Endodermal cell (in vitro differentiated cells): ENCODE results near the gene VWC2. TPM values are rescaled to one million over a fixed set of nuclear protein-coding genes. Genes with fewer than 3 reads are reported as not detected.

Experiments used
- DNase-seq: peaks from one replicate; pipeline ENCODE4 v3.0.0-alpha.2; 2017
- H3K27ac ChIP-seq: 2 replicates; pipeline ENCODE4 v1.5.1; 2013; ENCODE audit warnings: mild to moderate bottlenecking, low read depth, low read length, moderate library complexity
- H3K27me3 ChIP-seq: 2 replicates; pipeline ENCODE4 v1.6.1; 2013; ENCODE audit warnings: mild to moderate bottlenecking, low read length, moderate library complexity; ENCODE audit not compliant: insufficient read depth, control insufficient read depth, poor library complexity, severe bottlenecking
- H3K36me3 ChIP-seq: 2 replicates; pipeline ENCODE4 v1.7.0; 2013; ENCODE audit warnings: mild to moderate bottlenecking, low read length, moderate library complexity; ENCODE audit not compliant: control insufficient read depth, insufficient read depth
- H3K4me1 ChIP-seq: one replicate; pipeline ENCODE4 v1.7.0; 2013; ENCODE audit warnings: low read length; ENCODE audit not compliant: control insufficient read depth, insufficient read depth
- H3K4me3 ChIP-seq: 2 replicates; pipeline ENCODE4 v1.5.1; 2013; ENCODE audit warnings: mild to moderate bottlenecking, low read length, moderate library complexity
- H3K9ac ChIP-seq: 2 replicates; pipeline ENCODE4 v1.6.1; 2013; ENCODE audit warnings: mild to moderate bottlenecking, low read length, moderate library complexity; ENCODE audit not compliant: poor library complexity, severe bottlenecking; ENCODE audit errors: extremely low read depth
- H3K9me3 ChIP-seq: 2 replicates; pipeline ENCODE4 v1.6.1; 2013; ENCODE audit warnings: mild to moderate bottlenecking, low read length, moderate library complexity; ENCODE audit not compliant: control insufficient read depth
- H3K27ac Mint-ChIP-seq: 2 replicates; pipeline ENCODE4 v1.8.0; 2020; ENCODE audit warnings: mixed read lengths
- H3K27me3 Mint-ChIP-seq: 2 replicates; pipeline ENCODE4 v1.8.0; 2021; ENCODE audit warnings: mild to moderate bottlenecking, mixed read lengths; ENCODE audit not compliant: insufficient read depth
- H3K36me3 Mint-ChIP-seq: 2 replicates; pipeline ENCODE4 v1.8.0; 2020; ENCODE audit warnings: low read depth, mixed read lengths
- H3K4me1 Mint-ChIP-seq: 2 replicates; pipeline ENCODE4 v1.8.0; 2020; ENCODE audit warnings: mixed read lengths
- H3K4me3 Mint-ChIP-seq: 2 replicates; pipeline ENCODE4 v1.8.0; 2020; ENCODE audit warnings: mild to moderate bottlenecking, moderate library complexity, mixed read lengths
- H3K9me3 Mint-ChIP-seq: 2 replicates; pipeline ENCODE4 v1.8.0; 2020; ENCODE audit warnings: mild to moderate bottlenecking, mixed read lengths
- CTCF ChIP-seq: fragments of 200-600 bp; sonication (generic); conservative IDR thresholded peaks from 2 replicates; pipeline ENCODE4 v1.5.0; 2021; ENCODE audit warnings: antibody characterized with exemption, mild to moderate bottlenecking
- WGBS, 2 experiments: methylation state at CpG; one replicate each; pipeline versions ENCODE4 v1.1.5 to v1.1.7; 2013; ENCODE audit warnings: missing lambda C conversion rate in 2 of 2, mixed read lengths in 1 of 2; ENCODE audit not compliant: insufficient coverage in 1 of 2, insufficient read length in 1 of 2; 5-methylcytosine and 5-hydroxymethylcytosine counted together
- total RNA-seq, 2 donors: library from RNA; stranded (reverse); fragmentation: NEBNext Ultra II Directional in 1 of 2; extraction: Animal tissue kit (Norgen Biotek cat#: 25700) in 1 of 2; gene quantifications; 2 replicates in 1 of 2; 3 replicates in 1 of 2; pipeline ENCODE4 v1.2.1, GENCODE V29; 2021

VWC2 gene
- total RNA-seq, 2 donors from 2014 or later = not detected

- Mint-ChIP-seq H3K4me3 (no peak overlapping the region), H3K27me3 (no peaks in the 10 kb centered on the region), H3K4me1 (peaks cover 3% of the 10 kb centered on the region), H3K27ac (no peak overlapping the region), H3K9me3 (no peaks in the 10 kb centered on the region), H3K36me3 (no peaks in the 10 kb centered on the region)
- WGBS, 2 experiments = 90% methylated on average over 3 of the region's 3 CpGs; no CpG with 5 or more reads in 1 of the 2 experiments
- Histone ChIP-seq H3K27ac (no peak overlapping the region), H3K9ac (no peak overlapping the region), H3K4me1 (no peaks in the 10 kb centered on the region), H3K9me3 (no peaks in the 10 kb centered on the region), H3K36me3 (no peaks in the 10 kb centered on the region), H3K4me3 (no peak overlapping the region), H3K27me3 (no peaks in the 10 kb centered on the region)
- no peak for TF ChIP-seq CTCF
- no peak for DNase-seq
Measured at GRCh38 chr7:49823566-49823965, 50.1 kb downstream of the VWC2 start.

DNA sequence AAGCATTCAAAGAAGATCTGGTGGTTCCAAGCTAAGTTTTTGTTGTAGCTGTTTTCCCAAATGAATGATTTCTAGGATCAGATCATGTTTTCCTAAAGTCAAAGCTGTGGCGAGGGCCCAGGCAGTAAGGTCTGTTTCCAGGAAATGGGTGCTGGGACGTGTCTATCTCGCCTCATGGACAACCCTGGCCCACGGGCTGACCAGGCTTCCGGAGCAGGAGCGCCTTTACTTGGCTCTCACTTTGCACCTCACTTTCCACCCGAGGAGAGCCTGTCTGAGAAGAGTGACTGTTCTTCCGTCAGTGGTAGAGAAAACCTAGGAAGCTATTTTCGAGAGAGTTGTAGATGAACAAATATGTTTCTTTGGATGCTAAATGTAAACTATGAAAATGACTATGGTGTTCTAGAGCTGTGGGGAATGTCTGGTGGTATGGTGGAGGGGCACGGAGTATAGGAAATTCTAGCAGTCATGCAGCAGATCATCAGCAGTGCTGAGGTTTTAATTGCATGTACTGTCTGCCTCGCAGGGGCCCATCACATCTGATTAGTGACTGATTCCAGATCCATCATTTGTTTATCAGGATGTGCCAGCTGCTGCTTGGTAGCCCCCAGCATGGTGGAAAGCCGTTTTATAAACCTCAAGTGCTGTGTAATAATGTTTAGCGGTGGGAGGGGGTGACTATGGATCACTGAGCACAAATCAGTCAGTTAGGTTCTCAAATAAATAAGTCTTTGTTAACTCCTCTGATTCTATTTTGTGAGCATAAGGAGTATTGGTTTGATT is 66.6 kb downstream of the VWC2 start:
- no peaks in the 10 kb centered on the region for H3K27me3 Mint-ChIP-seq
- H3K4me1 Mint-ChIP-seq = no peaks in the 10 kb centered on the region
- Histone ChIP-seq H3K27ac (no peak overlapping the region), H3K9me3 (no peaks in the 10 kb centered on the region), H3K4me3 (no peak overlapping the region), H3K4me1 (no peaks in the 10 kb centered on the region), H3K27me3 (no peaks in the 10 kb centered on the region), H3K36me3 (no peaks in the 10 kb centered on the region), H3K9ac (no peak overlapping the region)
- no peaks in the 10 kb centered on the region for H3K9me3 Mint-ChIP-seq
- 91 to 92% methylated on average over 11 to 13 of the region's 13 CpGs for WGBS, 2 experiments
- no peak overlapping the region for H3K4me3 Mint-ChIP-seq
- H3K27ac Mint-ChIP-seq = no peak overlapping the region
- no peak for TF ChIP-seq CTCF
- no peaks in the 10 kb centered on the region for H3K36me3 Mint-ChIP-seq
- DNase-seq = no peak

- 91 to 100% methylated on average over 4 to 5 of the region's 5 CpGs for WGBS, 2 experiments
- no peaks in the 10 kb centered on the region for H3K4me1 Mint-ChIP-seq
- Histone ChIP-seq H3K9me3 (no peaks in the 10 kb centered on the region), H3K4me1 (no peaks in the 10 kb centered on the region), H3K27ac (no peak overlapping the region), H3K4me3 (no peak overlapping the region), H3K36me3 (no peaks in the 10 kb centered on the region), H3K27me3 (no peaks in the 10 kb centered on the region), H3K9ac (no peak overlapping the region)
- H3K36me3 Mint-ChIP-seq = no peaks in the 10 kb centered on the region
- no peak for DNase-seq
- no peak overlapping the region for H3K27ac Mint-ChIP-seq
- H3K27me3 Mint-ChIP-seq = no peaks in the 10 kb centered on the region
- TF ChIP-seq CTCF = no peak
- H3K9me3 Mint-ChIP-seq = no peaks in the 10 kb centered on the region
- H3K4me3 Mint-ChIP-seq = no peak overlapping the region
Measured at GRCh38 chr7:49840751-49841405, 67.4 kb downstream of the VWC2 start.
